Upper lobe of left lung (tissue), 6 donors: ENCODE measurements around the gene OSR1. TPM values are rescaled to one million over a fixed set of nuclear protein-coding genes. Genes with fewer than 3 reads are reported as not detected.
A peak's percentile ranks its signal among the peaks of the same experiment; 100 is the strongest.
"Not testable (repeated sequence)": the region's sequence is repeated elsewhere in the genome, so short reads cannot be mapped to it uniquely, and the experiment has no call there.

ENCODE experiments used
- ATAC-seq, 2 donors: fragments of 200-7000 bp; cut with Tn5 transposase; one replicate each; pipeline ENCODE4 v1.9.1; 2022; ENCODE audit warnings: mild to moderate bottlenecking in 2 of 2, moderate library complexity in 2 of 2; ENCODE audit not compliant: low FRiP score in 2 of 2
- DNase-seq, 2 donors: peaks; one replicate each; pipeline ENCODE4 v3.0.0-alpha.2; 2019 to 2020
- H3K27ac ChIP-seq, 4 donors: fragments of 200-600 bp; sonication (generic); one replicate each; pipeline ENCODE4 v1.5.1; 2016 to 2019
- H3K27me3 ChIP-seq, 4 donors: fragments of 200-600 bp; sonication (generic); one replicate each; pipeline ENCODE4 v1.5.1; 2017 to 2019
- H3K36me3 ChIP-seq, 4 donors: fragments of 200-600 bp; sonication (generic); one replicate each; pipeline ENCODE4 v1.5.1; 2016 to 2019
- H3K4me1 ChIP-seq, 4 donors: fragments of 200-600 bp; sonication (generic); one replicate each; pipeline ENCODE4 v1.5.1; 2018 to 2019
- H3K4me3 ChIP-seq, 4 donors: fragments of 200-600 bp; sonication (generic); one replicate each; pipeline ENCODE4 v1.5.1; 2017 to 2019; ENCODE audit warnings: mild to moderate bottlenecking in 2 of 4, moderate library complexity in 1 of 4
- H3K9me3 ChIP-seq, 4 donors: fragments of 200-600 bp; sonication (generic); one replicate each; pipeline ENCODE4 v1.5.1; 2018 to 2019
- EP300 ChIP-seq, 4 donors: sonication (generic); formaldehyde crosslinking; IDR thresholded peaks; one replicate each; pipeline ENCODE4 v1.5.1; 2017; ENCODE audit warnings: antibody characterized with exemption in 4 of 4, control low read depth in 2 of 4
- POLR2A ChIP-seq, 4 donors: fragments of 450-650 bp; IDR thresholded peaks; one replicate each; pipeline ENCODE4 v1.5.1; 2016 to 2017; ENCODE audit warnings: antibody characterized with exemption in 4 of 4, mild to moderate bottlenecking in 2 of 4
- POLR2AphosphoS5 ChIP-seq, 2 donors: sonication (generic); formaldehyde crosslinking; IDR thresholded peaks; one replicate each; pipeline ENCODE4 v1.5.1; 2017; ENCODE audit warnings: antibody characterized with exemption in 2 of 2
- WGBS, 2 donors: methylation state at CpG; one replicate each; pipeline ENCODE4 v1.1.5; 2017 to 2018; 5-methylcytosine and 5-hydroxymethylcytosine counted together
- total RNA-seq, 6 donors: library from RNA; depleted of rRNA in 4 of 6; stranded (reverse); fragments of >200 nt in 4 of 6; gene quantifications; one replicate each; pipeline versions ENCODE4 v1.1.0 to v1.2.1, GENCODE V29; 2016 to 2021
- TF ChIP-seq, protein P1 (sequence below), 6 experiments: fragments of 450-650 bp in 4 of 6; fragments of 200-600 bp in 2 of 6; sonication (generic) in 2 of 6; IDR thresholded peaks; one replicate each; pipeline ENCODE4 v1.5.1; 2016 to 2019; ENCODE audit warnings: antibody characterized with exemption in 6 of 6
- donor health status: DM: no; HTN: no; CAD: no; lungs with moderate emphysema.
- donor health status: DM: no; HTN: yes; CAD: no; lungs with severe emphysema.

The OSR1 gene
- total RNA-seq, 6 donors from 2014 or later: 3.2 to 19.4 (median 7.5) TPM

DNA sequence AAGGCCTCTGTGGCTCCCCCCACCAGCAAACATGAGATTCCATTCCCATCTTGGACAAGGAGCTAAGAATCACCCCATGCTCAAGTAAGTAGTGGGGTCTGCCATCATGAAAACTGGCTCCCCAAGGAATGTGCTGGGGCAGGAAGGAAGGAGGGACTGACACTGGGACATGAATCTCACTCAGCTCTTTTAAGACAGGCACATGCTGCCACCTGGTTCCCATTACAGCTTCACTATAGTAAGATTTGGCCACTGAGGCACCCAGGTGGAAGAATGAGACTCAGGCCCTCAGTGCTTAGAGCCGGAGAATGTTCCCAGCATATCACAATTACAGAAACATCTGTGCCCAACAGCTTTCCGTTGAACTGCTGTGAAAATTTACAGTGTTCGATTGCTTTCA is 38.7 kb downstream of the OSR1 start:
- H3K4me1 ChIP-seq: peaks cover 0 to 3% (median 0%) of the 10 kb centered on the region in 4 donors
- no peaks in the 10 kb centered on the region for H3K27me3 ChIP-seq
- H3K4me3 ChIP-seq: no peak overlapping the region
- DNase-seq (no peak), ATAC-seq (no peak)
- H3K36me3 ChIP-seq: no peaks in the 10 kb centered on the region
- H3K27ac ChIP-seq: no peak overlapping the region
- H3K9me3 ChIP-seq: no peaks in the 10 kb centered on the region
- TF ChIP-seq, protein P1, sequence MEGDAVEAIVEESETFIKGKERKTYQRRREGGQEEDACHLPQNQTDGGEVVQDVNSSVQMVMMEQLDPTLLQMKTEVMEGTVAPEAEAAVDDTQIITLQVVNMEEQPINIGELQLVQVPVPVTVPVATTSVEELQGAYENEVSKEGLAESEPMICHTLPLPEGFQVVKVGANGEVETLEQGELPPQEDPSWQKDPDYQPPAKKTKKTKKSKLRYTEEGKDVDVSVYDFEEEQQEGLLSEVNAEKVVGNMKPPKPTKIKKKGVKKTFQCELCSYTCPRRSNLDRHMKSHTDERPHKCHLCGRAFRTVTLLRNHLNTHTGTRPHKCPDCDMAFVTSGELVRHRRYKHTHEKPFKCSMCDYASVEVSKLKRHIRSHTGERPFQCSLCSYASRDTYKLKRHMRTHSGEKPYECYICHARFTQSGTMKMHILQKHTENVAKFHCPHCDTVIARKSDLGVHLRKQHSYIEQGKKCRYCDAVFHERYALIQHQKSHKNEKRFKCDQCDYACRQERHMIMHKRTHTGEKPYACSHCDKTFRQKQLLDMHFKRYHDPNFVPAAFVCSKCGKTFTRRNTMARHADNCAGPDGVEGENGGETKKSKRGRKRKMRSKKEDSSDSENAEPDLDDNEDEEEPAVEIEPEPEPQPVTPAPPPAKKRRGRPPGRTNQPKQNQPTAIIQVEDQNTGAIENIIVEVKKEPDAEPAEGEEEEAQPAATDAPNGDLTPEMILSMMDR (IDR thresholded peaks at IDR 0.05): no peak
- TF ChIP-seq POLR2A (IDR thresholded peaks at IDR 0.05): no peak
- TF ChIP-seq EP300 (IDR thresholded peaks at IDR 0.05): no peak
- TF ChIP-seq POLR2AphosphoS5 (IDR thresholded peaks at IDR 0.05): no peak
- 45 to 51% methylated on average over 3 of the region's 3 CpGs for WGBS, 2 donors

DNA sequence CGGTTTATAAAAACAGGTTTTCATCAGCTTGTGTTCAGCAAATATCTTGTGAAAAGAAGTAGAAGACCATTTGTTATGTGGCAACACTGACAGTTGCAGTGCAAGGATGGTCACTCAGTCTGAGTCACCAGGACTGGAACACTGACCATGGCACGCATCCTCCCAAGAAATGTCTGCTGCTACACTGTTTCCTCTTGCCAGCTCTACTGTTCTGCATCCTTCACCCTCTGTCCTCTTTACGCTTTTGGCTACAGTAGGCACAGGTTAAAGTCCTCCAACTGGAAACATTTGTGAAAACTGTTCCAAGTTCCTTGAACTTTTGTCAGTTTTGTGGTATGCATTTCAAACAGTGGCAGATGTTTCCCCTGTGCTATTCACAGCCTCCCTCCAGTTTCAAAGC is 39.4 kb downstream of the OSR1 start:
- ATAC-seq: no peak
- WGBS, 2 donors: 95 to 97% methylated on average over 3 of the region's 3 CpGs
- no peak overlapping the region for H3K27ac ChIP-seq

DNA sequence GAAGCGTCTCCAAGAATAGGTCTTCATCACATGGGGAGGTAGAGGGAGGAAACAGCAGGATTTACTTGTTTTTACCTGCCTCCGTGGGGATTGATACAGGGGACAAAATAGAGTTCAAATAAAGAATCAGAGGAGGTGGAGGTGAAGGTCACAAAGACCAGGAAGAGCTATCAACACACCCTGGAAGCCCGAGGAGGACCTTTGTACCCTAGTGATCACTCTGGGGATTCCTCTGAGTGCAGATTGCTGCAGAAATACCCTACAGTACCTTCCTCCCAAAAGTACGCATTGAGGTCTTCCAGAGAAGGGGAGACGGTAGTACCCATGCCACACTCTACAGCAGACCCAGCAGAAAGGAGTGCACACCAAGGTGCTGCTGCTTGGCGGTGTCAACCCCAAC is 44.9 kb downstream of the OSR1 start:
- ATAC-seq (peak in 1 of 2 donors; percentile 26), DNase-seq (no peak)
- 87 to 93% methylated on average over 5 to 6 of the region's 6 CpGs for WGBS, 2 donors
- Histone ChIP-seq H3K9me3 (no peaks in the 10 kb centered on the region), H3K27me3 (no peaks in the 10 kb centered on the region), H3K36me3 (no peaks in the 10 kb centered on the region), H3K4me1 (no peaks in the 10 kb centered on the region), H3K27ac (no peak overlapping the region), H3K4me3 (no peak overlapping the region)
- TF ChIP-seq POLR2A (IDR thresholded peaks at IDR 0.05) (no peak), POLR2AphosphoS5 (IDR thresholded peaks at IDR 0.05) (no peak), EP300 (IDR thresholded peaks at IDR 0.05) (no peak)
- TF ChIP-seq, protein P1 (IDR thresholded peaks at IDR 0.05): no peak

More for the DNA sequence above, 39.4 kb downstream of the OSR1 start:
- Histone ChIP-seq H3K27me3 (no peaks in the 10 kb centered on the region), H3K4me3 (no peak overlapping the region), H3K4me1 (peaks cover 0 to 3% (median 0%) of the 10 kb centered on the region in 4 donors), H3K9me3 (no peaks in the 10 kb centered on the region), H3K36me3 (no peaks in the 10 kb centered on the region)
- no peak for DNase-seq
- TF ChIP-seq, protein P1 (IDR thresholded peaks at IDR 0.05): no peak
- TF ChIP-seq POLR2AphosphoS5 (IDR thresholded peaks at IDR 0.05): no peak
- no peak for TF ChIP-seq EP300 (IDR thresholded peaks at IDR 0.05)

DNA sequence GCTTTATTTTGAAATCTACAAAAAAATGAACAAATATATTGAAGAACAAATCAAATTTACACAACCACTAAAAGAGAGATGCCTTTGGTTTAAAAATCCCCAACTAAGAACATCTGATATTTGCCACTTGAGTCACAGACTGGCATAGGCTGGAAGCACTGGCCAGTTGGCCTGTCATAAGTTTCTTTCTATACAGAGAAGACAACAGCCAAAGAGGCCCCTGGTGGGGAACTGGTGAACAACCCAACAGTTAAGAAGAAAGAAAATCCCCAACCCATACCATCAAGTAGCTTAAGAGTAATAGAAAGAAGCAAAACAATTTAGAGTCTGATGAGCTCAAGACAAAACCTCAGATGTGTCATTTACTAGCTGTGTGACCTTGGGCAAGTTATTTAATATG is 45.5 kb downstream of the OSR1 start:
- ATAC-seq (no peak), DNase-seq (no peak)
- Histone ChIP-seq H3K4me3 (no peak overlapping the region), H3K27me3 (no peaks in the 10 kb centered on the region), H3K9me3 (no peaks in the 10 kb centered on the region), H3K27ac (no peak overlapping the region), H3K36me3 (no peaks in the 10 kb centered on the region), H3K4me1 (no peaks in the 10 kb centered on the region)
- TF ChIP-seq EP300 (IDR thresholded peaks at IDR 0.05): no peak
- TF ChIP-seq, protein P1 (IDR thresholded peaks at IDR 0.05): peak in 3 of 6 experiments; percentile 5 to 25 (median 21)
- no peak for TF ChIP-seq POLR2AphosphoS5 (IDR thresholded peaks at IDR 0.05)
- no peak for TF ChIP-seq POLR2A (IDR thresholded peaks at IDR 0.05)

DNA sequence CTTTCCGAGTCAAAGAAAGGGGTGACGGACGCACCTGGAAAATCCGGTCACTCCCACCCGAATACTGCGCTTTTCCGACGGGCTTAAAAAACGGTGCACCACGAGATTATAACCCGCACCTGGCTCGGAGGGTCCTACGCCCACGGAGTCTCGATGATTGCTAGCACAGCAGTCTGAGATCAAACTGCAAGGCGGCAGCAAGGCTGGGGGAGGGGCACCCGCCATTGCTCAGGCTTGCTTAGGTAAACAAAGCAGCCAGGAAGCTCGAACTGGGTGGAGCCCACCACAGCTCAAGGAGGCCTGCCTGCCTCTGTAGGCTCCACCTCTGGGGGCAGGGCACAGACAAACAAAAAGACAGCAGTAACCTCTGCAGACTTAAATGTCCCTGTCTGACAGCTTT is 52.4 kb downstream of the OSR1 start:
- H3K9me3 ChIP-seq, H3K36me3 ChIP-seq, H3K27ac ChIP-seq, H3K27me3 ChIP-seq, H3K4me1 ChIP-seq, ATAC-seq: not testable (repeated sequence)
- 80% methylated on average over 17 of the region's 18 CpGs for WGBS, 2 donors
- DNase-seq: peak in 1 of 2 donors; percentile 13
- peak overlapping the region in 3 of 4 donors; percentile 9 to 34 (median 17) for H3K4me3 ChIP-seq

DNA sequence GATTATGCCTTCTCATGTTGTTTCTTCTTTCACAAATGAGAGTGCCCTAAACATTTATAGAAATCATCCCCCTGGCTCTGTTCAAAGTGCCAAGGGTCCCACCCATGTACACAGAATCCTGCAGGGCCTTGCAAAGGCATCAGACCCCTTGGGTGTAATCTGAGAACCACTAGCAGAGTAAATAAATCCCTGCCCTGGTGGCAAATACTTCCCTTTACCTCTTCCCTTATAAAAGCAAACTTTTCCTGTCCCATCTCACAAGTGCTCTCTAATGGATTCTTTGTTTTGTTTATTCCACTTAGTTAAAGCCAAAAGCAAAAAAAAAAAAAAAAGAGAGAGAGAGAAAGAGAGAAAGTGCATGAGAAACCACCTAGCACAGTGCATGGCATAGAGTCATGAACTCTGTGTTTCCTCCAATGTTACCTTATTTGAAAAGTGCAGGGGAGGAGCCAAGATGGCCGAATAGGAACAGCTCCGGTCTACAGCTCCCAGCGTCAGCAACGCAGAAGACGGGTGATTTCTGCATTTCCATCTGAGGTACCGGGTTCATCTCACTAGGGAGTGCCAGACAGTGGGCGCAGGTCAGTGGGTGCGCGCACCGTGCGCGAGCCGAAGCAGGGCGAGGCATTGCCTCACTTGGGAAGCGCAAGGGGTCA is 52.9 kb downstream of the OSR1 start:
- WGBS, 2 donors: 81 to 89% methylated on average over 15 of the region's 15 CpGs
- not testable (repeated sequence) for H3K36me3 ChIP-seq, H3K9me3 ChIP-seq, ATAC-seq, H3K4me1 ChIP-seq, H3K27me3 ChIP-seq, DNase-seq
- peak overlapping the region in 3 of 4 donors; percentile 9 to 34 (median 17) for H3K4me3 ChIP-seq
- peak overlapping the region in 1 of 4 donors; percentile 57 for H3K27ac ChIP-seq
